K562 (cell line): ENCODE data around the gene AVPR1B. TPM values are rescaled to one million over a fixed set of nuclear protein-coding genes. Genes with fewer than 3 reads are reported as not detected.

Source experiments
- ATAC-seq: fragments of 200-7000 bp; cut with Tn5 transposase; 3 replicates; pipeline ENCODE4 v1.9.1; 2020; ENCODE audit warnings: moderate library complexity
- BruUV-seq: library from RNA; stranded (reverse); fragments of 400-500 nt; replicated peaks from 2 replicates; lab custom pipeline; 2021; lab: Mats Ljungman, UMichigan
- CTCF ChIA-PET: fragments of 300-600 bp; formaldehyde crosslinking; extraction: SDS; loops from one replicate; lab custom pipeline; 2021; ENCODE audit warnings: low intra/inter-chr PET ratio; lab: Yijun Ruan, JAX
- POLR2A ChIA-PET: fragments of 300-600, 350-650 bp; sonication (Branson Sonifier 250); formaldehyde crosslinking; extraction: SDS; loops from one replicate; lab custom pipeline; 2021; ENCODE audit warnings: antibody characterized with exemption, inconsistent platforms; lab: Yijun Ruan, JAX
- DNase-seq, 4 experiments: peaks; one replicate each; pipeline versions ENCODE4 v3.0.0 to v3.0.0-alpha.2; 2011 to 2018; ENCODE audit warnings: low spot score in 3 of 4, mixed read lengths in 3 of 4; ENCODE audit errors: extremely low read depth in 1 of 4
- FAIRE-seq: peaks from 2 replicates; lab custom pipeline; 2011; peaks lifted over from hg19 to GRCh38; lab: Jason Lieb, UNC
- H2AFZ ChIP-seq: 2 replicates; pipeline ENCODE4 v1.6.0; 2011; ENCODE audit warnings: low read depth, low read length, control low read depth, inconsistent platforms
- H3K27ac ChIP-seq: fragments of 200-600 bp; 3 replicates; pipeline ENCODE4 v1.8.0; 2011; ENCODE audit warnings: low read depth, mild to moderate bottlenecking, control low read depth, inconsistent platforms, low read length, moderate library complexity, mixed read lengths; ENCODE audit errors: extremely low read depth
- H3K27me3 ChIP-seq, 2 experiments: fragments of 300-600 bp in 1 of 2; 2 replicates in 1 of 2; 3 replicates in 1 of 2; pipeline versions ENCODE4 v1.6.0 to v1.8.0; 2011; ENCODE audit warnings: inconsistent platforms in 2 of 2, low read length in 2 of 2, mild to moderate bottlenecking in 1 of 2, mixed read lengths in 1 of 2, moderate library complexity in 1 of 2; ENCODE audit not compliant: control insufficient read depth in 2 of 2, insufficient read depth in 2 of 2
- H3K36me3 ChIP-seq: fragments of 300-600 bp; 3 replicates; pipeline ENCODE4 v1.8.0; 2011; ENCODE audit warnings: mild to moderate bottlenecking, low read length, inconsistent platforms; ENCODE audit not compliant: control insufficient read depth, insufficient read depth
- H3K4me1 ChIP-seq, 2 experiments: fragments of 200-600 bp in 1 of 2; replicated peaks in 1 of 2; 2 replicates in 1 of 2; 3 replicates in 1 of 2; pipeline versions ENCODE4 v1.5.1 to v1.8.0; 2011; ENCODE audit warnings: inconsistent platforms in 2 of 2, low read length in 2 of 2, mild to moderate bottlenecking in 1 of 2, mixed read lengths in 1 of 2, moderate library complexity in 1 of 2; ENCODE audit not compliant: control insufficient read depth in 2 of 2, insufficient read depth in 2 of 2
- H3K4me2 ChIP-seq: 2 replicates; pipeline ENCODE4 v1.6.1; 2011; ENCODE audit warnings: low read length, control low read depth, inconsistent platforms, mixed read lengths; ENCODE audit not compliant: insufficient read depth
- H3K4me3 ChIP-seq: fragments of 200-600 bp; sonication (generic), shearing (Covaris generic); 2 replicates; pipeline ENCODE4 v1.5.1; 2016; ENCODE audit warnings: control low read depth, inconsistent platforms
- H3K79me2 ChIP-seq: fragments of 200-600 bp; 3 replicates; pipeline ENCODE4 v1.8.0; 2011; ENCODE audit warnings: low read length, inconsistent platforms; ENCODE audit not compliant: control insufficient read depth, insufficient read depth
- H3K9ac ChIP-seq, 2 experiments: 2 replicates each; pipeline versions ENCODE4 v1.6.0 to v1.6.1; 2011; ENCODE audit warnings: low read depth in 2 of 2, low read length in 2 of 2, control low read depth in 1 of 2, inconsistent platforms in 1 of 2, mild to moderate bottlenecking in 1 of 2, mixed read lengths in 1 of 2; ENCODE audit not compliant: insufficient read depth in 1 of 2
- H3K9me1 ChIP-seq: one replicate; pipeline ENCODE4 v1.6.0; 2011; ENCODE audit warnings: inconsistent platforms, mild to moderate bottlenecking, low read length, moderate library complexity; ENCODE audit not compliant: control insufficient read depth, insufficient read depth
- H3K9me3 ChIP-seq: replicated peaks from 2 replicates; pipeline ENCODE4 v1.5.1; 2011; ENCODE audit warnings: low read depth, low read length, inconsistent platforms; ENCODE audit not compliant: control insufficient read depth, insufficient read depth
- H4K20me1 ChIP-seq: replicated peaks from 2 replicates; pipeline ENCODE4 v1.6.1; 2011; ENCODE audit warnings: low read length, inconsistent platforms, mixed read lengths; ENCODE audit not compliant: control insufficient read depth, insufficient read depth
- MEIS2 ChIP-seq: fragments of 450-650 bp; IDR thresholded peaks from 2 replicates; pipeline ENCODE4 v1.6.1; 2014; ENCODE audit warnings: mild to moderate bottlenecking; ENCODE audit not compliant: partially characterized antibody
- RFX1 ChIP-seq: fragments of 450-650 bp; IDR thresholded peaks from 2 replicates; pipeline ENCODE4 v1.6.1; 2016; ENCODE audit warnings: mild to moderate bottlenecking, moderate library complexity
- XRCC3 ChIP-seq: fragments of 450-650 bp; IDR thresholded peaks from 2 replicates; pipeline ENCODE4 v1.6.1; 2017; ENCODE audit warnings: mild to moderate bottlenecking, moderate library complexity
- ZFP36 ChIP-seq: fragments of 150-350 bp; IDR thresholded peaks from 2 replicates; pipeline ENCODE4 v1.6.1; 2018; ENCODE audit warnings: low read length, low read depth; ENCODE audit not compliant: partially characterized antibody
- ZNF274 ChIP-seq: IDR thresholded peaks from 2 replicates; pipeline ENCODE4 v1.6.1; 2011; ENCODE audit warnings: low read depth, mild to moderate bottlenecking, low read length, moderate library complexity, borderline replicate concordance
- ZNF384 ChIP-seq: IDR thresholded peaks from 2 replicates; pipeline ENCODE4 v1.6.1; 2012; ENCODE audit warnings: low read depth, low read length, improper control_type of control experiment
- WGBS: fragments of 100-300 bp; shearing (Covaris generic); methylation state at CpG from one replicate; pipeline ENCODE4 v1.1.6; 2016; ENCODE audit warnings: low coverage, mixed read lengths; ENCODE audit not compliant: insufficient coverage; ENCODE audit errors: missing lambda C conversion rate; 5-methylcytosine and 5-hydroxymethylcytosine counted together
- in situ Hi-C: fragments of 300-500 bp; cut with MboI; formaldehyde crosslinking; loops from 4 replicates; pipeline ENCODE4 v1.15.0; 2018; ENCODE audit warnings: inconsistent platforms, mixed read lengths
- intact Hi-C: fragments of 100-400 bp; cut with micrococcal nuclease; formaldehyde crosslinking; loops from 2 replicates; pipeline ENCODE4 v1.14.2; 2022
- polyA plus RNA-seq, 8 experiments: library from polyadenylated mRNA; depleted of rRNA in 4 of 8; stranded (reverse) in 5 of 8; unstranded in 3 of 8; fragments of >200 nt; fragmentation: Nextera tagmentation in 2 of 8; fragmentation: Illumina TruSeq in 1 of 8; extraction: Ambion mirVana in 2 of 8; extraction: Trizol in 1 of 8; gene quantifications; 2 replicates each; pipeline versions ENCODE4 v1.2.1 to v1.2.3, GENCODE V29; 2011 to 2014; ENCODE audit warnings: inconsistent platforms in 1 of 8, missing spikeins in 1 of 8
- total RNA-seq, 7 experiments: library from RNA; depleted of rRNA in 6 of 7; stranded (reverse); fragments of >200 nt in 6 of 7; fragmentation: Illumina TruSeq in 2 of 7; extraction: Trizol in 2 of 7; gene quantifications; 2 replicates each; pipeline versions ENCODE4 v1.2.1 to v1.2.3, GENCODE V29; 2011 to 2021; ENCODE audit warnings: low replicate concordance in 1 of 7
- TF ChIP-seq, protein P1 (sequence below): fragments of 250-450 bp; sonication (Bioruptor Pico); IDR thresholded peaks from 2 replicates; pipeline ENCODE4 v1.8.0; 2021; ENCODE audit warnings: moderate library complexity, mild to moderate bottlenecking, inconsistent platforms
- TF ChIP-seq, protein P2 (sequence below), 2 experiments: IDR thresholded peaks in 1 of 2; conservative IDR thresholded peaks in 1 of 2; 2 replicates each; pipeline ENCODE4 v1.6.1; 2016; ENCODE audit warnings: low read depth in 2 of 2, mild to moderate bottlenecking in 1 of 2, missing compliant biosample characterization in 1 of 2, missing genetic modification characterization in 1 of 2, moderate library complexity in 1 of 2
- TF ChIP-seq, protein P3 (sequence below), 2 experiments: fragments of 250-450 bp in 1 of 2; fragments of 450-650 bp in 1 of 2; sonication (Bioruptor Pico) in 1 of 2; IDR thresholded peaks; 2 replicates each; pipeline versions ENCODE4 v1.6.1 to v1.8.0; 2016 to 2021; ENCODE audit warnings: mild to moderate bottlenecking in 2 of 2, moderate library complexity in 2 of 2, missing compliant biosample characterization in 1 of 2, missing genetic modification characterization in 1 of 2
- TF ChIP-seq, protein P4 (sequence below): fragments of 450-650 bp; IDR thresholded peaks from 2 replicates; pipeline ENCODE4 v1.6.1; 2016

The AVPR1B gene
- total and polyA plus RNA-seq, 9 of the 15 experiments (the other 6 are each of a cell fraction or from before 2014, with no cell fraction given), result not detected

DNA sequence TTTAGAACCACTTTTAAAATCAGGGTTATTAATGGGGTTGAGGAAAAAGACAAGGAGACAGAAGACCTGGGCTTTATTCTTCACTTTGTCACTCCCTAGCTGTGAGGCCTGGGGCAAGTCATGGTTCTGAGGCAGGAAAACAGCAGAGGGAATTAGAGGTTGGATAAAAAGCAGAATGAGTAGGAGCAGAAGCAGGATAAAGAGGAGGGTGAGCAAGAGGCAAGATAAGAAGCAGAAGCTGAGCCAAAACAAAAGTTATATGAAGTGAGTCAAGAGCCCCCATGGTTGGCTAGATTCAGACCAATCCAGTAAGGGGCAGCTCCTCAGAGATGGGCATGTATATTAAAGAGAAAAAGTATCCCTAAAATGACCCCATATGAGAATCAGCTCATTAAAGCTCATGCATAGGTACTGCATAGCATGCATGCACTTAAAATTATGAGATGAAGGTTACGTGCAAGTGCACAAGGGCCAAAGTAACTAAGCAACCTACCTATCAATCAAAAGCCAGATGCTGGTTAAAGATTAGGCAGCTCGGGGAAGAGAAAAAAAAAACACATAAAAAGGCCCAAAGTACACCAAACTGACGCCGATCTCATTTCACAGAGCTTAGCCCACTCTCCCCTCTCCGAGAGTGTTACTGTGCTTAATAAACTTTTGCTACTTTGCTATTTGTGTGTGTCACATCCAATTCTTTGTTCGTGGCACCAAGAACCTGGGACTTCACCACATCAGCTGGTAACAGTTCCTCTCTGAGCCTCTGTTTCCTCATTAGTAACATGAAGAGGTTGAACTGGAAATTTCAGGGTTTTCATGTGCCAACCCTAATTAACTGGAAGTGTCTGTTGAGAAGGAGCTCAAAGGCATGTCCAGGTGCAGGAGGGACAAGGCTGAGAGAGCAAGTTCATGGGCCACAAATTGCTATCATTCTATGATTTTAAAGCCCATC is 2.2 kb downstream of the AVPR1B start:
- no peak overlapping the region for H3K27ac ChIP-seq
- intact Hi-C loops, result no loop called here
- no peak for ATAC-seq

More for the DNA sequence above, 2.2 kb downstream of the AVPR1B start:
- Histone ChIP-seq H3K27me3 (peaks cover 48 to 64% of the 10 kb centered on the region in 2 experiments), H3K9me3 (no peaks in the 10 kb centered on the region), H3K9me1 (no peaks in the 10 kb centered on the region), H4K20me1 (peaks cover 3% of the 10 kb centered on the region; the same call in 1 of the 2 replicates), H3K79me2 (no peaks in the 10 kb centered on the region), H2AFZ (no peak overlapping the region), H3K4me2 (no peak overlapping the region), H3K4me3 (no peak overlapping the region), H3K36me3 (no peaks in the 10 kb centered on the region), H3K4me1 (peaks cover 5 to 18% of the 10 kb centered on the region in 2 experiments; a peak in 3 of 5 replicates), H3K9ac (no peak overlapping the region)
- in situ Hi-C loops, result loop anchor here (5.0 kb wide), 1 partner anchor 323 kb away; no protein-coding TSS in a partner anchor
- TF ChIP-seq RFX1 (peak; percentile 41), MEIS2 (peak; percentile 47), ZNF384 (peak; percentile 37; the same call in 1 of the 2 replicates), XRCC3 (no peak), ZNF274 (no peak), ZFP36 (no peak)
- TF ChIP-seq, protein P1, sequence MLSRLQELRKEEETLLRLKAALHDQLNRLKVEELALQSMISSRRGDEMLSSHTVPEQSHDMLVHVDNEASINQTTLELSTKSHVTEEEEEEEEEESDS (CRISPR knock-in tag), result no peak
- TF ChIP-seq, protein P2, sequence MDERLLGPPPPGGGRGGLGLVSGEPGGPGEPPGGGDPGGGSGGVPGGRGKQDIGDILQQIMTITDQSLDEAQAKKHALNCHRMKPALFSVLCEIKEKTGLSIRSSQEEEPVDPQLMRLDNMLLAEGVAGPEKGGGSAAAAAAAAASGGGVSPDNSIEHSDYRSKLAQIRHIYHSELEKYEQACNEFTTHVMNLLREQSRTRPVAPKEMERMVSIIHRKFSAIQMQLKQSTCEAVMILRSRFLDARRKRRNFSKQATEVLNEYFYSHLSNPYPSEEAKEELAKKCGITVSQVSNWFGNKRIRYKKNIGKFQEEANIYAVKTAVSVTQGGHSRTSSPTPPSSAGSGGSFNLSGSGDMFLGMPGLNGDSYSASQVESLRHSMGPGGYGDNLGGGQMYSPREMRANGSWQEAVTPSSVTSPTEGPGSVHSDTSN (CRISPR knock-in tag; IDR thresholded peaks at IDR 0.05; ENCODE audit: low read depth), result no peak
- TF ChIP-seq, protein P2 (tag; conservative IDR thresholded peaks at IDR 0.05; ENCODE audit: low read depth), result peak; percentile 67
- TF ChIP-seq, protein P3, sequence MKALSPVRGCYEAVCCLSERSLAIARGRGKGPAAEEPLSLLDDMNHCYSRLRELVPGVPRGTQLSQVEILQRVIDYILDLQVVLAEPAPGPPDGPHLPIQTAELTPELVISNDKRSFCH (CRISPR knock-in tag; IDR thresholded peaks at IDR 0.05), result no peak
- TF ChIP-seq, protein P3 (tag; IDR thresholded peaks at IDR 0.05), result no peak
- TF ChIP-seq, protein P4, sequence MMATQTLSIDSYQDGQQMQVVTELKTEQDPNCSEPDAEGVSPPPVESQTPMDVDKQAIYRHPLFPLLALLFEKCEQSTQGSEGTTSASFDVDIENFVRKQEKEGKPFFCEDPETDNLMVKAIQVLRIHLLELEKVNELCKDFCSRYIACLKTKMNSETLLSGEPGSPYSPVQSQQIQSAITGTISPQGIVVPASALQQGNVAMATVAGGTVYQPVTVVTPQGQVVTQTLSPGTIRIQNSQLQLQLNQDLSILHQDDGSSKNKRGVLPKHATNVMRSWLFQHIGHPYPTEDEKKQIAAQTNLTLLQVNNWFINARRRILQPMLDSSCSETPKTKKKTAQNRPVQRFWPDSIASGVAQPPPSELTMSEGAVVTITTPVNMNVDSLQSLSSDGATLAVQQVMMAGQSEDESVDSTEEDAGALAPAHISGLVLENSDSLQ, result peak; percentile 91
- ChIA-PET CTCF (interaction anchor here (0.5 kb wide), 1 partner anchor 8 kb away, joined by 3 read pairs; no protein-coding TSS in a partner anchor), POLR2A (interaction anchor here (0.7 to 1.4 kb wide), 4 partner anchors 9 to 16 kb away, joined by 3 to 10 read pairs (median 4); no protein-coding TSS in a partner anchor)
- no TSS peak for BruUV-seq
- WGBS, result 2% methylated on average over 6 of the region's 6 CpGs
- DNase-seq (no peak), FAIRE-seq (peak; percentile 59)
